Keratinocyte (primary cell): ENCODE results near the gene C11orf52. TPM values are rescaled to one million over a fixed set of nuclear protein-coding genes. Genes with fewer than 3 reads are reported as not detected.
A peak's percentile ranks its signal among the peaks of the same experiment; 100 is the strongest.

Experiments
- DNase-seq: peaks from one replicate; pipeline ENCODE4 v3.0.0-alpha.2; 2011; ENCODE audit warnings: low read depth, missing footprints, low spot score
- FAIRE-seq: peaks from 2 replicates; lab custom pipeline; 2011; peaks lifted over from hg19 to GRCh38; lab: Jason Lieb, UNC
- H2AFZ ChIP-seq: 2 replicates; pipeline ENCODE4 v1.6.0; 2012; ENCODE audit warnings: low read length, control low read depth, inconsistent platforms; ENCODE audit not compliant: control insufficient read depth
- H3K27ac ChIP-seq: 2 replicates; pipeline ENCODE4 v1.5.1; 2011; ENCODE audit warnings: low read length; ENCODE audit not compliant: control insufficient read depth, insufficient read depth
- H3K27me3 ChIP-seq: 3 replicates; pipeline ENCODE4 v1.6.0; 2011; ENCODE audit warnings: low read length; ENCODE audit not compliant: control insufficient read depth, insufficient read depth; ENCODE audit errors: extremely low read depth
- H3K36me3 ChIP-seq, 2 experiments: 2 replicates in 1 of 2; 3 replicates in 1 of 2; pipeline ENCODE4 v1.5.1; 2011; ENCODE audit warnings: low read length in 2 of 2, mild to moderate bottlenecking in 1 of 2; ENCODE audit not compliant: control insufficient read depth in 2 of 2, insufficient read depth in 2 of 2; ENCODE audit errors: extremely low read depth in 1 of 2
- H3K4me1 ChIP-seq: 3 replicates; pipeline ENCODE4 v1.5.1; 2011; ENCODE audit warnings: low read length; ENCODE audit not compliant: control insufficient read depth, insufficient read depth; ENCODE audit errors: extremely low read depth
- H3K4me2 ChIP-seq: 3 replicates; pipeline ENCODE4 v1.6.0; 2011; ENCODE audit warnings: low read depth, low read length; ENCODE audit not compliant: control insufficient read depth, insufficient read depth; ENCODE audit errors: extremely low read depth
- H3K4me3 ChIP-seq, 3 experiments: fragments of 200-600 bp in 1 of 3; sonication (generic) in 1 of 3; 2 replicates in 2 of 3; 3 replicates in 1 of 3; pipeline ENCODE4 v1.5.1; 2011 to 2016; ENCODE audit warnings: low read length in 3 of 3, mild to moderate bottlenecking in 3 of 3, control low read depth in 2 of 3, inconsistent platforms in 1 of 3, low read depth in 1 of 3, mixed read lengths in 1 of 3, mixed run types in 1 of 3, moderate library complexity in 1 of 3; ENCODE audit not compliant: control insufficient read depth in 2 of 3, insufficient read depth in 2 of 3; ENCODE audit errors: extremely low read depth in 1 of 3
- H3K79me2 ChIP-seq: 2 replicates; pipeline ENCODE4 v1.6.0; 2012; ENCODE audit warnings: low read length; ENCODE audit not compliant: control insufficient read depth, insufficient read depth
- H3K9ac ChIP-seq: 3 replicates; pipeline ENCODE4 v1.6.0; 2011; ENCODE audit warnings: low read length; ENCODE audit not compliant: control insufficient read depth, insufficient read depth; ENCODE audit errors: extremely low read depth
- H3K9me1 ChIP-seq: 3 replicates; pipeline ENCODE4 v1.6.0; 2011; ENCODE audit warnings: low read length; ENCODE audit not compliant: control insufficient read depth, insufficient read depth; ENCODE audit errors: extremely low read depth
- H3K9me3 ChIP-seq: 2 replicates; pipeline ENCODE4 v1.5.1; 2012; ENCODE audit warnings: low read depth, low read length; ENCODE audit not compliant: control insufficient read depth
- H4K20me1 ChIP-seq: 3 replicates; pipeline ENCODE4 v1.6.0; 2011; ENCODE audit warnings: low read length; ENCODE audit not compliant: control insufficient read depth, insufficient read depth; ENCODE audit errors: extremely low read depth
- EZH2 ChIP-seq: IDR thresholded peaks from one replicate; pipeline ENCODE4 v1.6.1; 2012; ENCODE audit warnings: inconsistent platforms, mild to moderate bottlenecking, low read length, moderate library complexity
- dilution Hi-C: fragments of 300-500 bp; cut with MboI; formaldehyde crosslinking; loops from one replicate; pipeline ENCODE4 v1.7.0; 2020; ENCODE audit warnings: low sequenced_read_pairs; ENCODE audit not compliant: extremely low pct_ligation_motif_present
- polyA plus RNA-seq, 5 experiments: library from polyadenylated mRNA; depleted of rRNA in 3 of 5; stranded (reverse) in 3 of 5; stranded (forward) in 1 of 5; unstranded in 1 of 5; fragments of >200 nt; gene quantifications; 1 replicate in 1 of 5; 2 replicates in 3 of 5; 3 replicates in 1 of 5; pipeline versions ENCODE4 v1.2.1 to v1.2.3, GENCODE V29; 2011 to 2012; ENCODE audit warnings: missing spikeins in 2 of 5, low read depth in 1 of 5, low replicate concordance in 1 of 5
- TF ChIP-seq, protein P1 (sequence below), 3 experiments: IDR thresholded peaks in 1 of 3; conservative IDR thresholded peaks in 1 of 3; optimal IDR thresholded peaks in 1 of 3; 2 replicates in 2 of 3; 3 replicates in 1 of 3; pipeline versions ENCODE3 to v1.5.1; 2011; ENCODE audit warnings: low read length in 3 of 3, mild to moderate bottlenecking in 3 of 3, moderate library complexity in 2 of 3, control low read depth in 1 of 3, inconsistent platforms in 1 of 3; ENCODE audit not compliant: insufficient read depth in 2 of 3; ENCODE audit errors: extremely low read depth in 1 of 3

C11orf52 gene
- polyA plus RNA-seq, 1 donor (not counting 4 experiments of a cell fraction or from before 2014, with no cell fraction given): 3.5 TPM

DNA sequence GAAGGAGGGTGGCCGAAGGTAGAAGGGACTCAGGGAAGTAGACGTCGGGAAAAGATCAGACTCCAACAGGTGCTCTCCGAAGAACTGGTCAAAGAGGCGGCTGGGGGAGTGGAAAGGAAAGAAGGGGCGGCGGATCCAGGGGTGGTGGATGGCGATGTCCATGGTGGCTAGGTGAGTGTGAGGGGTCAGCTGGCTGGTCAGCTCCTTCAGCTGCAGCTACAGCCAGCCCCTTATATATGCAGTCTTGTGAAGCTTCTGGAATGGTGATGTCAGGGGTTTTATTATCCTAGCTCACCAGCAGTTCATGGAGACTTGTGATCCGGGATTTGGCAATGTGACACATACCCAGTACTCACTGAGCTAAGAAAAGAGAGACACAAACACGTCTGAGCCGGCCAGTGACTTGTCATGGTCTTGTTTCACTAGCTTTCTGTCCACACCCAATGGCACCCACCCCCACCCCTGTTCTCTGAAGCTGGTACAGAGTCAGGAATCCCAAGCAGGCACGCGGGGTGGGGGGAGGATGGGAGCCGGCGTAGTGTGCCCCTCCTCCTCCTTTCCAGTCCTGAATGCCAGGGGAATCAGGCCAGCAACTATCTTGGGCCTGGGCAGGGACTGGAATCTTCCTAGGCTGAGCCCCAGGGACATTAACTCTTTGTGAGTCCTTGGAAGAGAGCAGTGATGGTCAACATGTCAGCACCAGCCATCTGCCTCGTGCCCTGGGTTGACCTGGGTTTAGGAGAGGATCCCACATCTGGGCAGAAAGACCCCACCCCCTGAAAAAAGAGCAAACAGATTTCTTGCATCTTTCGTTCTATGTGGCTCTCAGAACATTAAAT lies 6.9 kb upstream of the C11orf52 start, which contains the start of gene CRYAB:
TSS of gene CRYAB (minus strand) at position 208 of the 839 bp plus-strand sequence. CDS start at position 162, 46 bp downstream.
- H3K9ac ChIP-seq: peak within 1 kb of the TSS; percentile 14
- TF ChIP-seq, protein P1, sequence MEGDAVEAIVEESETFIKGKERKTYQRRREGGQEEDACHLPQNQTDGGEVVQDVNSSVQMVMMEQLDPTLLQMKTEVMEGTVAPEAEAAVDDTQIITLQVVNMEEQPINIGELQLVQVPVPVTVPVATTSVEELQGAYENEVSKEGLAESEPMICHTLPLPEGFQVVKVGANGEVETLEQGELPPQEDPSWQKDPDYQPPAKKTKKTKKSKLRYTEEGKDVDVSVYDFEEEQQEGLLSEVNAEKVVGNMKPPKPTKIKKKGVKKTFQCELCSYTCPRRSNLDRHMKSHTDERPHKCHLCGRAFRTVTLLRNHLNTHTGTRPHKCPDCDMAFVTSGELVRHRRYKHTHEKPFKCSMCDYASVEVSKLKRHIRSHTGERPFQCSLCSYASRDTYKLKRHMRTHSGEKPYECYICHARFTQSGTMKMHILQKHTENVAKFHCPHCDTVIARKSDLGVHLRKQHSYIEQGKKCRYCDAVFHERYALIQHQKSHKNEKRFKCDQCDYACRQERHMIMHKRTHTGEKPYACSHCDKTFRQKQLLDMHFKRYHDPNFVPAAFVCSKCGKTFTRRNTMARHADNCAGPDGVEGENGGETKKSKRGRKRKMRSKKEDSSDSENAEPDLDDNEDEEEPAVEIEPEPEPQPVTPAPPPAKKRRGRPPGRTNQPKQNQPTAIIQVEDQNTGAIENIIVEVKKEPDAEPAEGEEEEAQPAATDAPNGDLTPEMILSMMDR (optimal IDR thresholded peaks at IDR 0.05 in 1 of 3, IDR thresholded peaks at IDR 0.05 in 1 of 3, conservative IDR thresholded peaks at IDR 0.05 in 1 of 3; ENCODE audit: extremely low read depth in 1 of 3, insufficient read depth in 2 of 3, low read length in 3 of 3): no peak
- no peak for TF ChIP-seq EZH2
- DNase-seq: peak; percentile 66
- H4K20me1 ChIP-seq: no peaks in the 10 kb centered on the region
- peak; percentile 75 for FAIRE-seq
- peaks cover 6% of the 10 kb centered on the region for H3K27me3 ChIP-seq
- peak within 1 kb of the TSS; percentile 54 for H3K4me2 ChIP-seq
- H3K4me1 ChIP-seq: peaks cover 14% of the 10 kb centered on the region
- no peaks in the 10 kb centered on the region for H3K36me3 ChIP-seq
- no peak within 1 kb of the TSS for H3K27ac ChIP-seq
- no peaks in the 10 kb centered on the region for H3K79me2 ChIP-seq
- no peaks in the 10 kb centered on the region for H3K9me1 ChIP-seq
- H2AFZ ChIP-seq: peak within 1 kb of the TSS; percentile 58
- no peaks in the 10 kb centered on the region for H3K9me3 ChIP-seq
- dilution Hi-C loops: no loop called here
- peak within 1 kb of the TSS in 2 of 3 experiments; percentile 19 to 24 for H3K4me3 ChIP-seq

DNA sequence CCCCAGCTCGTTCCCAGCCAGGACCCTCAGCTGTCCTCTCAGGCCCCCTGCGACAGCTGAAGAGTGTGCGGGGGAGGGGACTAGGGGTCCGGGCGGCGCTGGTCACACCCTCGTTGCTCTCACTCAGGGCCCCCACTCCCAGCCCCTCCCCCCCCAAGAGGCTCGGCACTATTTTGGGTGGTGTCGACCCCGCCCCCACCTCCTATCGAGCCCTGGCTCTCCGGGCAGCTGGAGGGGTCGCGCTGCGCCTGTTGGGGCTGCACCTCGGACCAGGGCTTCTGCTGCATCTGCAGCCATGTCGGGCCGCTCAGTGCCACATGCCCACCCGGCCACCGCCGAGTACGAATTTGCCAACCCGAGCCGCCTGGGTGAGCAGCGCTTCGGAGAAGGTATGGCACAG lies 6.2 kb upstream of the C11orf52 start, which contains the start of gene HSPB2:
TSS of gene HSPB2 (plus strand) at position 200 of the 400 bp plus-strand sequence. CDS start at position 296, 96 bp downstream.
- Histone ChIP-seq H4K20me1 (no peaks in the 10 kb centered on the region), H3K4me2 (peak within 1 kb of the TSS; percentile 54), H3K36me3 (no peaks in the 10 kb centered on the region), H3K4me3 (peak within 1 kb of the TSS in 2 of 3 experiments; percentile 19 to 24), H2AFZ (peak within 1 kb of the TSS; percentile 58), H3K4me1 (peaks cover 14% of the 10 kb centered on the region), H3K27me3 (peaks cover 6% of the 10 kb centered on the region), H3K27ac (no peak within 1 kb of the TSS), H3K9ac (peak within 1 kb of the TSS; percentile 14), H3K9me1 (no peaks in the 10 kb centered on the region), H3K9me3 (no peaks in the 10 kb centered on the region), H3K79me2 (no peaks in the 10 kb centered on the region)
- TF ChIP-seq, protein P1 (optimal IDR thresholded peaks at IDR 0.05 in 1 of 3, IDR thresholded peaks at IDR 0.05 in 1 of 3, conservative IDR thresholded peaks at IDR 0.05 in 1 of 3; ENCODE audit: extremely low read depth in 1 of 3, insufficient read depth in 2 of 3, low read length in 3 of 3): no peak
- no peak for TF ChIP-seq EZH2
- DNase-seq: no peak
- no peak for FAIRE-seq
- dilution Hi-C loops: no loop called here
